K562 (cell line): Measurements from ENCODE around the gene ZNF346. TPM values are rescaled to one million over a fixed set of nuclear protein-coding genes. Genes with fewer than 3 reads are reported as not detected.
A peak's percentile ranks its signal among the peaks of the same experiment; 100 is the strongest.

Experiments used
- AFF1 ChIP-seq, 2 experiments: fragments of 450-650 bp; IDR thresholded peaks; 2 replicates each; pipeline ENCODE4 v1.6.1; 2018; ENCODE audit warnings: mild to moderate bottlenecking in 2 of 2, low read depth in 1 of 2; ENCODE audit not compliant: partially characterized antibody in 2 of 2
- ARID1B ChIP-seq: fragments of 450-650 bp; IDR thresholded peaks from 2 replicates; pipeline ENCODE4 v1.6.1; 2016; ENCODE audit warnings: antibody characterized with exemption, mild to moderate bottlenecking, inconsistent platforms
- BCLAF1 ChIP-seq, 2 experiments: fragments of 450-650 bp in 1 of 2; IDR thresholded peaks; 2 replicates each; pipeline ENCODE4 v1.6.1; 2011 to 2017; ENCODE audit warnings: low read depth in 2 of 2, antibody characterized with exemption in 1 of 2, borderline replicate concordance in 1 of 2, low read length in 1 of 2, mild to moderate bottlenecking in 1 of 2, mixed read lengths in 1 of 2; ENCODE audit not compliant: control insufficient read depth in 1 of 2
- CBX5 ChIP-seq: IDR thresholded peaks from 2 replicates; pipeline ENCODE4 v1.6.1; 2014; ENCODE audit warnings: low read depth, borderline replicate concordance
- GABPB1 ChIP-seq: sonication (generic); formaldehyde crosslinking; IDR thresholded peaks from 2 replicates; pipeline ENCODE4 v1.8.0; 2022; ENCODE audit warnings: mild to moderate bottlenecking, missing genetic modification reagents
- HDAC3 ChIP-seq: fragments of 450-650 bp; IDR thresholded peaks from 2 replicates; pipeline ENCODE4 v1.6.1; 2018; ENCODE audit warnings: borderline replicate concordance, mild to moderate bottlenecking, moderate library complexity; ENCODE audit not compliant: partially characterized antibody
- HES1 ChIP-seq: fragments of 450-650 bp; IDR thresholded peaks from 2 replicates; pipeline ENCODE4 v1.6.1; 2016; ENCODE audit warnings: low read depth, mild to moderate bottlenecking, moderate library complexity
- JUN ChIP-seq, 2 experiments: sonication (generic) in 1 of 2; formaldehyde crosslinking in 1 of 2; IDR thresholded peaks; 2 replicates each; pipeline versions ENCODE4 v1.6.1 to v1.8.0; 2012 to 2022; ENCODE audit warnings: borderline replicate concordance in 2 of 2, mild to moderate bottlenecking in 2 of 2, improper control_type of control experiment in 1 of 2, low read depth in 1 of 2, low read length in 1 of 2, missing genetic modification reagents in 1 of 2
- LCOR ChIP-seq: sonication (generic); formaldehyde crosslinking; IDR thresholded peaks from 2 replicates; pipeline ENCODE4 v1.8.0; 2022; ENCODE audit warnings: mild to moderate bottlenecking, missing genetic modification reagents
- NCOA2 ChIP-seq, 2 experiments: fragments of 450-650 bp; IDR thresholded peaks; 2 replicates each; pipeline ENCODE4 v1.6.1; 2018; ENCODE audit warnings: mild to moderate bottlenecking in 2 of 2, moderate library complexity in 1 of 2; ENCODE audit not compliant: partially characterized antibody in 2 of 2
- POLR2H ChIP-seq: IDR thresholded peaks from 2 replicates; pipeline ENCODE4 v1.6.1; 2016; ENCODE audit warnings: missing genetic modification characterization, low read depth, mild to moderate bottlenecking, control low read depth, missing compliant biosample characterization, moderate library complexity
- RBM25 ChIP-seq: fragments of 200-400 bp; formaldehyde crosslinking; IDR thresholded peaks from 2 replicates; pipeline ENCODE4 v1.6.1; 2018; ENCODE audit warnings: low read length, low read depth, moderate library complexity; ENCODE audit not compliant: severe bottlenecking
- RFX5 ChIP-seq: IDR thresholded peaks from 2 replicates; pipeline ENCODE4 v1.6.1; 2011; ENCODE audit warnings: low read depth, mild to moderate bottlenecking, improper control_type of control experiment, low read length
- SMARCA4 ChIP-seq: fragments of 450-650 bp; IDR thresholded peaks from 2 replicates; pipeline ENCODE4 v1.6.1; 2016
- SMARCC2 ChIP-seq: fragments of 450-650 bp; IDR thresholded peaks from 2 replicates; pipeline ENCODE4 v1.6.1; 2017; ENCODE audit warnings: antibody characterized with exemption, moderate library complexity, mild to moderate bottlenecking, low read depth
- SMARCE1 ChIP-seq: fragments of 450-650 bp; IDR thresholded peaks from 2 replicates; pipeline ENCODE4 v1.7.1; 2016; ENCODE audit warnings: mild to moderate bottlenecking
- SNIP1 ChIP-seq: fragments of 450-650 bp; IDR thresholded peaks from 2 replicates; pipeline ENCODE4 v1.7.1; 2017; ENCODE audit warnings: low read depth, mild to moderate bottlenecking
- TBL1XR1 ChIP-seq, 2 experiments: IDR thresholded peaks; 2 replicates each; pipeline ENCODE4 v1.6.1; 2012; ENCODE audit warnings: improper control_type of control experiment in 2 of 2, low read length in 2 of 2, mild to moderate bottlenecking in 1 of 2
- ZNF217 ChIP-seq: sonication (generic); formaldehyde crosslinking; IDR thresholded peaks from 2 replicates; pipeline ENCODE4 v1.8.0; 2022; ENCODE audit warnings: mild to moderate bottlenecking, missing genetic modification reagents
- polyA plus RNA-seq, 8 experiments: library from polyadenylated mRNA; depleted of rRNA in 4 of 8; stranded (reverse) in 5 of 8; unstranded in 3 of 8; fragments of >200 nt; fragmentation: Nextera tagmentation in 2 of 8; fragmentation: Illumina TruSeq in 1 of 8; extraction: Ambion mirVana in 2 of 8; extraction: Trizol in 1 of 8; gene quantifications; 2 replicates each; pipeline versions ENCODE4 v1.2.1 to v1.2.3, GENCODE V29; 2011 to 2014; ENCODE audit warnings: inconsistent platforms in 1 of 8, missing spikeins in 1 of 8
- total RNA-seq, 7 experiments: library from RNA; depleted of rRNA in 6 of 7; stranded (reverse); fragments of >200 nt in 6 of 7; fragmentation: Illumina TruSeq in 2 of 7; extraction: Trizol in 2 of 7; gene quantifications; 2 replicates each; pipeline versions ENCODE4 v1.2.1 to v1.2.3, GENCODE V29; 2011 to 2021; ENCODE audit warnings: low replicate concordance in 1 of 7
- TF ChIP-seq, protein P1 (sequence below): fragments of 250-450 bp; sonication (Bioruptor Pico); IDR thresholded peaks from 2 replicates; pipeline ENCODE4 v1.9.0; 2021; ENCODE audit warnings: mild to moderate bottlenecking

ZNF346 gene
- total and polyA plus RNA-seq, 9 of the 15 experiments (the other 6 are each of a cell fraction or from before 2014, with no cell fraction given), result 5.0 to 25.1 (median 20.1) TPM

DNA sequence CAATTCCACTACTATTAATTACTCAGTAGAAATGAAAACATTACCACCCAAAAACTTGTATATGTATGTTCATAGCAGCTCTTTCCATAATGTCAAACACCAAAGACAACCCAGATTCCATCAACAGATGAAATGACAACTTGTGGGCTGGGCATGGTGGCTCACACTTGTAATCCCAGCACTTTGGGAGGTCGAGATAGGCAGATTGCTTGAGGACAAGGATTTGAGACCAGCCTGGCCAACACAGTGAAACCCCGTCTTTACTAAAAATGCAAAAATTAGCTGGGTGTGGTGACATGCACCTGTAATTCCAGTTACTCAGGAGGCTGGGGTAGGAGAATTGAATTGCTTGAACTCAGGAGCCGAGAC is 27.4 kb upstream of the ZNF346 start (continued):
- TF ChIP-seq BCLAF1 (IDR thresholded peaks at IDR 0.05; ENCODE audit: borderline replicate concordance in 1 of 2, control insufficient read depth in 1 of 2, low read depth in 2 of 2, low read length in 1 of 2), result no peak
- no peak for TF ChIP-seq RBM25
- TF ChIP-seq CBX5, result 0 out of 2 replicates have a peak, but pooled peaks have one; percentile 19
- TF ChIP-seq SMARCE1, result peak; percentile 83
- 0 out of 4 replicates have a peak, but pooled peaks of 1 of the 2 experiments have one; percentile 2 for TF ChIP-seq TBL1XR1 (IDR thresholded peaks at IDR 0.05; ENCODE audit: low read length in 2 of 2)
- TF ChIP-seq LCOR (CRISPR knock-in tag), result no peak
- peak; percentile 5 to 26 for TF ChIP-seq NCOA2 (IDR thresholded peaks at IDR 0.05; ENCODE audit: partially characterized antibody in 2 of 2)
- no peak for TF ChIP-seq GABPB1 (CRISPR knock-in tag)
- TF ChIP-seq ZNF217 (CRISPR knock-in tag), result no peak
- TF ChIP-seq HDAC3, result peak; percentile 1
- no peak for TF ChIP-seq POLR2H (tag)
- TF ChIP-seq RFX5, result no peak
- peak; percentile 75 for TF ChIP-seq SMARCA4
- 0 out of 2 replicates have a peak, but pooled peaks have one; percentile 65 for TF ChIP-seq SMARCC2
- TF ChIP-seq SNIP1, result no peak; the same call in 1 of the 2 replicates
- TF ChIP-seq JUN (IDR thresholded peaks at IDR 0.05; ENCODE audit: borderline replicate concordance, low read depth, low read length), result no peak
- 0 out of 2 replicates have a peak, but pooled peaks have one; percentile 5 for TF ChIP-seq JUN (CRISPR knock-in tag; IDR thresholded peaks at IDR 0.05; ENCODE audit: borderline replicate concordance)
- no peak for TF ChIP-seq HES1
- TF ChIP-seq, protein P1, sequence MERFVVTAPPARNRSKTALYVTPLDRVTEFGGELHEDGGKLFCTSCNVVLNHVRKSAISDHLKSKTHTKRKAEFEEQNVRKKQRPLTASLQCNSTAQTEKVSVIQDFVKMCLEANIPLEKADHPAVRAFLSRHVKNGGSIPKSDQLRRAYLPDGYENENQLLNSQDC (CRISPR knock-in tag), result no peak
- peak in 1 of 2 experiments; percentile 6 for TF ChIP-seq AFF1 (IDR thresholded peaks at IDR 0.05; ENCODE audit: low read depth in 1 of 2, partially characterized antibody in 2 of 2)
- peak; percentile 11; the same call in 1 of the 2 replicates for TF ChIP-seq ARID1B
